Effector memory CD8-positive, alpha-beta T cell (primary cell): ENCODE results near the gene PPIB.
A peak's percentile ranks its signal among the peaks of the same experiment; 100 is the strongest.

Experiments used
- ATAC-seq: fragments of 150-1000 bp; cut with Tn5 transposase; replicated peaks from 2 replicates; pipeline ENCODE4 v1.10.0; 2021; ENCODE audit warnings: mild to moderate bottlenecking, moderate library complexity
- DNase-seq, 3 experiments: peaks; one replicate each; pipeline ENCODE4 v3.0.0; 2021
- H3K27ac Mint-ChIP-seq, 2 donors: one replicate each; pipeline ENCODE4 v1.8.0; 2022; ENCODE audit warnings: mild to moderate bottlenecking in 2 of 2, mixed read lengths in 2 of 2, moderate library complexity in 2 of 2
- H3K27me3 Mint-ChIP-seq, 2 donors: one replicate each; pipeline ENCODE4 v1.8.0; 2022; ENCODE audit warnings: mixed read lengths in 2 of 2
- H3K36me3 Mint-ChIP-seq: one replicate; pipeline ENCODE4 v1.8.0; 2022; ENCODE audit warnings: mild to moderate bottlenecking, moderate library complexity, mixed read lengths; ENCODE audit not compliant: insufficient read depth
- H3K4me1 Mint-ChIP-seq, 2 donors: one replicate each; pipeline ENCODE4 v1.8.0; 2022; ENCODE audit warnings: low read depth in 2 of 2, mixed read lengths in 2 of 2
- H3K4me3 Mint-ChIP-seq, 2 donors: one replicate each; pipeline ENCODE4 v1.8.0; 2022; ENCODE audit warnings: mild to moderate bottlenecking in 2 of 2, mixed read lengths in 2 of 2, moderate library complexity in 2 of 2
- H3K9me3 Mint-ChIP-seq, 2 donors: one replicate each; pipeline ENCODE4 v1.8.0; 2022; ENCODE audit warnings: mixed read lengths in 2 of 2

PPIB gene

GRCh38 chr15:64152507-64153387, 10.1 kb downstream of the PPIB start:
- DNase-seq (peak in 1 of 3 experiments; percentile 21), ATAC-seq (no peak)
- no peak overlapping the region for H3K27ac Mint-ChIP-seq
- peaks cover 20 to 27% of the 10 kb centered on the region in 2 donors for H3K4me1 Mint-ChIP-seq
- peak overlapping the region; percentile 69 to 70 for H3K4me3 Mint-ChIP-seq
- no peaks in the 10 kb centered on the region for H3K9me3 Mint-ChIP-seq
- peaks cover 47% of the 10 kb centered on the region for H3K36me3 Mint-ChIP-seq
- peaks cover 8 to 21% of the 10 kb centered on the region in 2 donors for H3K27me3 Mint-ChIP-seq

GRCh38 chr15:64151727-64152506, 10.9 kb downstream of the PPIB start, which contains the start of gene SNX22:
Gene SNX22 (plus strand): TSS chr15:64151731. CDS start chr15:64151776, 45 bp downstream.
- DNase-seq, result peak in 2 of 3 experiments; percentile 23
- H3K36me3 Mint-ChIP-seq, result peaks cover 39% of the 10 kb centered on the region
- peak within 1 kb of the TSS; percentile 69 to 70 for H3K4me3 Mint-ChIP-seq
- ATAC-seq, result peak; percentile 35
- H3K9me3 Mint-ChIP-seq, result no peaks in the 10 kb centered on the region
- no peak within 1 kb of the TSS for H3K27ac Mint-ChIP-seq
- H3K4me1 Mint-ChIP-seq, result peaks cover 20 to 27% of the 10 kb centered on the region in 2 donors
- H3K27me3 Mint-ChIP-seq, result peaks cover 8 to 21% of the 10 kb centered on the region in 2 donors

GRCh38 chr15:64149893-64150578, 12.8 kb downstream of the PPIB start:
- Mint-ChIP-seq H3K4me3 (peak overlapping the region in 1 of 2 donors; percentile 2), H3K4me1 (peaks cover 20 to 22% of the 10 kb centered on the region in 2 donors), H3K9me3 (no peaks in the 10 kb centered on the region)

GRCh38 chr15:64149424-64149823, 13.4 kb downstream of the PPIB start:
- peaks cover 8 to 21% of the 10 kb centered on the region in 2 donors for H3K27me3 Mint-ChIP-seq
- no peak for ATAC-seq
- H3K9me3 Mint-ChIP-seq, result no peaks in the 10 kb centered on the region
- peaks cover 18 to 22% of the 10 kb centered on the region in 2 donors for H3K4me1 Mint-ChIP-seq
- DNase-seq, result no peak
- H3K27ac Mint-ChIP-seq, result no peak overlapping the region
- H3K4me3 Mint-ChIP-seq, result peak overlapping the region in 1 of 2 donors; percentile 2
- H3K36me3 Mint-ChIP-seq, result peaks cover 27% of the 10 kb centered on the region

More at GRCh38 chr15:64149893-64150578, 12.8 kb downstream of the PPIB start:
- ATAC-seq (no peak), DNase-seq (no peak)
- H3K27ac Mint-ChIP-seq, result peak overlapping the region in 1 of 2 donors; percentile 12
- peaks cover 8 to 21% of the 10 kb centered on the region in 2 donors for H3K27me3 Mint-ChIP-seq
- peaks cover 29% of the 10 kb centered on the region for H3K36me3 Mint-ChIP-seq

GRCh38 chr15:64148581-64148980, 14.2 kb downstream of the PPIB start:
- Mint-ChIP-seq H3K4me1 (peaks cover 13 to 20% of the 10 kb centered on the region in 2 donors), H3K4me3 (no peak overlapping the region), H3K9me3 (no peaks in the 10 kb centered on the region), H3K27me3 (peaks cover 7 to 21% of the 10 kb centered on the region in 2 donors), H3K36me3 (peaks cover 21% of the 10 kb centered on the region), H3K27ac (no peak overlapping the region)
- no peak for DNase-seq
- no peak for ATAC-seq

- DNase-seq (no peak), ATAC-seq (no peak)
- Mint-ChIP-seq H3K4me1 (peaks cover 10 to 16% of the 10 kb centered on the region in 2 donors), H3K27ac (no peak overlapping the region), H3K27me3 (peaks cover 2 to 18% of the 10 kb centered on the region in 2 donors), H3K36me3 (peaks cover 21% of the 10 kb centered on the region), H3K9me3 (no peaks in the 10 kb centered on the region), H3K4me3 (no peak overlapping the region)
Observed at GRCh38 chr15:64148168-64148567, 14.7 kb downstream of the PPIB start.

GRCh38 chr15:64146885-64147681, 15.7 kb downstream of the PPIB start:
- Mint-ChIP-seq H3K4me1 (peaks cover 10% of the 10 kb centered on the region in 2 donors), H3K27me3 (peaks cover 0 to 9% of the 10 kb centered on the region in 2 donors), H3K27ac (no peak overlapping the region), H3K9me3 (no peaks in the 10 kb centered on the region), H3K36me3 (peaks cover 24% of the 10 kb centered on the region), H3K4me3 (no peak overlapping the region)
- ATAC-seq (no peak), DNase-seq (no peak)

- Mint-ChIP-seq H3K27ac (no peak overlapping the region), H3K36me3 (peaks cover 26% of the 10 kb centered on the region), H3K4me3 (no peak overlapping the region), H3K9me3 (no peaks in the 10 kb centered on the region), H3K4me1 (peaks cover 10% of the 10 kb centered on the region in 2 donors), H3K27me3 (peaks cover 0 to 9% of the 10 kb centered on the region in 2 donors)
- no peak for DNase-seq
- ATAC-seq, result no peak
Observed at GRCh38 chr15:64146520-64146884, 16.3 kb downstream of the PPIB start.

- peaks cover 0 to 6% of the 10 kb centered on the region in 2 donors for H3K27me3 Mint-ChIP-seq
- no peaks in the 10 kb centered on the region for H3K9me3 Mint-ChIP-seq
- H3K36me3 Mint-ChIP-seq, result peaks cover 27% of the 10 kb centered on the region
- ATAC-seq (no peak), DNase-seq (no peak)
- peaks cover 9% of the 10 kb centered on the region in 2 donors for H3K4me1 Mint-ChIP-seq
- H3K27ac Mint-ChIP-seq, result peak overlapping the region in 1 of 2 donors; percentile 44
- H3K4me3 Mint-ChIP-seq, result no peak overlapping the region
Observed at GRCh38 chr15:64146041-64146440, 16.8 kb downstream of the PPIB start.

GRCh38 chr15:64144565-64145281, 18.1 kb downstream of the PPIB start:
- H3K4me1 Mint-ChIP-seq, result peaks cover 4 to 5% of the 10 kb centered on the region in 2 donors
- no peak overlapping the region for H3K4me3 Mint-ChIP-seq
- no peak for DNase-seq
- ATAC-seq, result no peak
- peak overlapping the region in 1 of 2 donors; percentile 44 for H3K27ac Mint-ChIP-seq
- peaks cover 24% of the 10 kb centered on the region for H3K36me3 Mint-ChIP-seq
- no peaks in the 10 kb centered on the region for H3K27me3 Mint-ChIP-seq
- no peaks in the 10 kb centered on the region for H3K9me3 Mint-ChIP-seq

- H3K9me3 Mint-ChIP-seq, result no peaks in the 10 kb centered on the region
- ATAC-seq (no peak), DNase-seq (no peak)
- H3K36me3 Mint-ChIP-seq, result peaks cover 24% of the 10 kb centered on the region
- H3K27ac Mint-ChIP-seq, result peak overlapping the region in 1 of 2 donors; percentile 44
- H3K27me3 Mint-ChIP-seq, result no peaks in the 10 kb centered on the region
- H3K4me1 Mint-ChIP-seq, result no peaks in the 10 kb centered on the region
- no peak overlapping the region for H3K4me3 Mint-ChIP-seq
Observed at GRCh38 chr15:64144192-64144564, 18.6 kb downstream of the PPIB start.

GRCh38 chr15:64143276-64143675, 19.5 kb downstream of the PPIB start:
- Mint-ChIP-seq H3K36me3 (peaks cover 26% of the 10 kb centered on the region), H3K4me1 (no peaks in the 10 kb centered on the region), H3K27me3 (no peaks in the 10 kb centered on the region), H3K27ac (no peak overlapping the region), H3K4me3 (no peak overlapping the region), H3K9me3 (no peaks in the 10 kb centered on the region)
- DNase-seq (no peak), ATAC-seq (no peak)
